H9 (cell line): ENCODE results near the gene KRT74. TPM values are rescaled to one million over a fixed set of nuclear protein-coding genes. Genes with fewer than 3 reads are reported as not detected.
A peak's percentile ranks its signal among the peaks of the same experiment; 100 is the strongest.

Source experiments
- DNase-seq: peaks from one replicate; pipeline ENCODE4 v3.0.0-alpha.2; 2017
- H2AFZ ChIP-seq: one replicate; pipeline ENCODE4 v1.6.1; 2013; ENCODE audit warnings: mild to moderate bottlenecking, low read length, control low read depth, moderate library complexity
- H2AK5ac ChIP-seq: 2 replicates; pipeline ENCODE4 v1.6.1; 2013; ENCODE audit warnings: low read length, control low read depth, mixed read lengths; ENCODE audit not compliant: insufficient read length
- H2BK120ac ChIP-seq: one replicate; pipeline ENCODE4 v1.6.1; 2013; ENCODE audit warnings: low read depth, mild to moderate bottlenecking, low read length, control low read depth, inconsistent platforms; ENCODE audit not compliant: poor library complexity, severe bottlenecking
- H2BK12ac ChIP-seq: 2 replicates; pipeline ENCODE4 v1.6.1; 2013; ENCODE audit warnings: low read length, control low read depth, mixed read lengths, low read depth; ENCODE audit not compliant: insufficient read length
- H2BK15ac ChIP-seq: 2 replicates; pipeline ENCODE4 v1.6.1; 2013; ENCODE audit warnings: low read depth, low read length, control low read depth
- H2BK20ac ChIP-seq: one replicate; pipeline ENCODE4 v1.6.1; 2013; ENCODE audit warnings: low read depth, mild to moderate bottlenecking, low read length, control low read depth, inconsistent platforms; ENCODE audit not compliant: poor library complexity, severe bottlenecking
- H2BK5ac ChIP-seq: 2 replicates; pipeline ENCODE4 v1.6.1; 2013; ENCODE audit warnings: low read length, control low read depth, mixed read lengths; ENCODE audit not compliant: insufficient read length
- H3K14ac ChIP-seq: 2 replicates; pipeline ENCODE4 v1.6.1; 2013; ENCODE audit warnings: low read length, control low read depth; ENCODE audit not compliant: insufficient read depth
- H3K18ac ChIP-seq: 2 replicates; pipeline ENCODE4 v1.6.1; 2013; ENCODE audit warnings: low read depth, mild to moderate bottlenecking, mixed read lengths, low read length, control low read depth; ENCODE audit not compliant: insufficient read length
- H3K23ac ChIP-seq: 2 replicates; pipeline ENCODE4 v1.6.1; 2013; ENCODE audit warnings: low read length, control low read depth, mixed read lengths, low read depth; ENCODE audit not compliant: insufficient read length
- H3K23me2 ChIP-seq: 2 replicates; pipeline ENCODE4 v1.6.1; 2013; ENCODE audit warnings: low read depth, mild to moderate bottlenecking, mixed read lengths, low read length, control low read depth; ENCODE audit not compliant: insufficient read length, poor library complexity, severe bottlenecking
- H3K27ac ChIP-seq: 2 replicates; pipeline ENCODE4 v1.5.1; 2013; ENCODE audit warnings: low read length, control low read depth, mixed read lengths, low read depth; ENCODE audit not compliant: insufficient read length
- H3K27me3 ChIP-seq: 2 replicates; pipeline ENCODE4 v1.6.1; 2013; ENCODE audit warnings: low read length, control low read depth, inconsistent platforms; ENCODE audit not compliant: insufficient read depth
- H3K4ac ChIP-seq: 2 replicates; pipeline ENCODE4 v1.6.1; 2013; ENCODE audit warnings: low read depth, mild to moderate bottlenecking, control low read depth, inconsistent platforms, low read length, moderate library complexity
- H3K4me1 ChIP-seq: 2 replicates; pipeline ENCODE4 v1.6.1; 2013; ENCODE audit warnings: low read length, control low read depth, inconsistent platforms; ENCODE audit not compliant: insufficient read depth
- H3K4me2 ChIP-seq: 2 replicates; pipeline ENCODE4 v1.6.1; 2013; ENCODE audit warnings: low read length, control low read depth, mixed read lengths; ENCODE audit not compliant: insufficient read length, insufficient read depth
- H3K56ac ChIP-seq: 2 replicates; pipeline ENCODE4 v1.6.1; 2013; ENCODE audit warnings: low read depth, mild to moderate bottlenecking, mixed read lengths, low read length, control low read depth; ENCODE audit not compliant: insufficient read length
- H3K79me1 ChIP-seq: 2 replicates; pipeline ENCODE4 v1.6.1; 2013; ENCODE audit warnings: low read depth, mild to moderate bottlenecking, moderate library complexity, low read length, control low read depth, inconsistent platforms; ENCODE audit not compliant: insufficient read depth, poor library complexity, severe bottlenecking
- H3K79me2 ChIP-seq: 2 replicates; pipeline ENCODE4 v1.6.1; 2013; ENCODE audit warnings: low read length, control low read depth, inconsistent platforms; ENCODE audit not compliant: insufficient read depth
- H3K9ac ChIP-seq: 2 replicates; pipeline ENCODE4 v1.6.1; 2013; ENCODE audit warnings: low read length, control low read depth, mixed read lengths; ENCODE audit not compliant: insufficient read length; ENCODE audit errors: extremely low read depth
- H3K9me3 ChIP-seq: one replicate; pipeline ENCODE4 v1.6.1; 2013; ENCODE audit warnings: low read depth, low read length, inconsistent platforms; ENCODE audit not compliant: control insufficient read depth
- H3T11ph ChIP-seq: one replicate; pipeline ENCODE4 v1.6.1; 2013; ENCODE audit warnings: mild to moderate bottlenecking, low read length, control low read depth, inconsistent platforms
- H4K20me1 ChIP-seq: one replicate; pipeline ENCODE4 v1.6.1; 2013; ENCODE audit not compliant: control insufficient read depth, insufficient read length, insufficient read depth
- H4K5ac ChIP-seq: 2 replicates; pipeline ENCODE4 v1.6.1; 2013; ENCODE audit warnings: low read depth, mild to moderate bottlenecking, mixed read lengths, low read length, control low read depth; ENCODE audit not compliant: insufficient read length
- H4K8ac ChIP-seq: replicated peaks from 2 replicates; pipeline ENCODE4 v1.6.1; 2013; ENCODE audit warnings: low read length, control low read depth, mixed read lengths, low read depth; ENCODE audit not compliant: insufficient read length
- H4K91ac ChIP-seq: 2 replicates; pipeline ENCODE4 v1.6.1; 2013; ENCODE audit warnings: low read depth, mild to moderate bottlenecking, moderate library complexity, mixed read lengths, low read length, control low read depth; ENCODE audit not compliant: insufficient read length
- H3K27ac Mint-ChIP-seq, 3 experiments: 2 replicates in 2 of 3; 3 replicates in 1 of 3; pipeline ENCODE4 v1.8.0; 2020 to 2021; ENCODE audit warnings: mixed read lengths in 3 of 3, mild to moderate bottlenecking in 1 of 3, moderate library complexity in 1 of 3
- H3K27me3 Mint-ChIP-seq: 2 replicates; pipeline ENCODE4 v1.8.0; 2021; ENCODE audit warnings: low read depth, mild to moderate bottlenecking, moderate library complexity, mixed read lengths
- H3K36me3 Mint-ChIP-seq, 3 experiments: 2 replicates in 2 of 3; 3 replicates in 1 of 3; pipeline ENCODE4 v1.8.0; 2020 to 2021; ENCODE audit warnings: low read depth in 3 of 3, mixed read lengths in 3 of 3; ENCODE audit not compliant: insufficient read depth in 1 of 3
- H3K4me1 Mint-ChIP-seq, 2 experiments: 2 replicates each; pipeline ENCODE4 v1.8.0; 2020; ENCODE audit warnings: mixed read lengths in 2 of 2
- H3K4me3 Mint-ChIP-seq, 2 experiments: 2 replicates in 1 of 2; 3 replicates in 1 of 2; pipeline ENCODE4 v1.8.0; 2020 to 2021; ENCODE audit warnings: mild to moderate bottlenecking in 2 of 2, mixed read lengths in 2 of 2, moderate library complexity in 1 of 2
- H3K9me3 Mint-ChIP-seq, 2 experiments: 2 replicates in 1 of 2; 3 replicates in 1 of 2; pipeline ENCODE4 v1.8.0; 2020; ENCODE audit warnings: mild to moderate bottlenecking in 2 of 2, mixed read lengths in 2 of 2, moderate library complexity in 1 of 2
- WGBS: extraction: QIAGEN DNeasy Blood & Tissue Kit; methylation state at CpG from one replicate; pipeline ENCODE4 v1.1.7; 2013; ENCODE audit warnings: missing lambda C conversion rate, low lambda C conversion rate, mixed read lengths; ENCODE audit not compliant: insufficient read length; ENCODE audit errors: extremely low coverage; 5-methylcytosine and 5-hydroxymethylcytosine counted together
- total RNA-seq: library from RNA; stranded (reverse); gene quantifications from 2 replicates; pipeline ENCODE4 v1.2.1, GENCODE V29; 2021
- TF ChIP-seq, protein P1 (sequence below): fragments of 200-600 bp; sonication (generic); conservative IDR thresholded peaks from 3 replicates; pipeline ENCODE4 v1.8.0; 2021; ENCODE audit warnings: antibody characterized with exemption, mild to moderate bottlenecking

KRT74 gene
- total RNA-seq, 1 experiment from 2014 or later = not detected

DNA sequence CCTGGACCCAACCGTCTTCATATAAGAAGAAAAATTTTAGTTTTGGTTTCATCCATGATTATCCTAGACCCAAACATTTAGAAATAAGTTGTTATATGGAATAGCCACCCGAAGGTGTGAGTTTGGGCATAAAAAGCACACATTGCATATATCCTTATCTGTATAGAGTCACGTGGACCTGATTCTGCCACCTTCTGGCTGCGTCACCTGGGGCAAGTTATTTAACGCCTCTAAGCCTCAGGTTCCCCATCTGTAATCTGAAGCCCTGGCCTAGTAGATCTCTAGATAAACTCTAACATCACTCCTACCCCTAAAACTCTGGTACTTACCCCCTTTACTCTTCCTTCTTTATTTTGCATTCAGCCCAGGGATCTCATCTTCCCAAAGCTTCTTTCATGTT is 39.2 kb downstream of the KRT74 start:
- H3K27me3 ChIP-seq = no peaks in the 10 kb centered on the region
- Mint-ChIP-seq H3K27me3 (peaks cover 6% of the 10 kb centered on the region), H3K27ac (peak overlapping the region in 1 of 3 experiments; percentile 59; a peak in 1 of 7 replicates), H3K4me3 (no peak overlapping the region), H3K9me3 (no peaks in the 10 kb centered on the region), H3K36me3 (no peaks in the 10 kb centered on the region), H3K4me1 (peaks cover 5 to 6% of the 10 kb centered on the region in 2 experiments; a peak in 3 of 4 replicates)
- TF ChIP-seq, protein P1, sequence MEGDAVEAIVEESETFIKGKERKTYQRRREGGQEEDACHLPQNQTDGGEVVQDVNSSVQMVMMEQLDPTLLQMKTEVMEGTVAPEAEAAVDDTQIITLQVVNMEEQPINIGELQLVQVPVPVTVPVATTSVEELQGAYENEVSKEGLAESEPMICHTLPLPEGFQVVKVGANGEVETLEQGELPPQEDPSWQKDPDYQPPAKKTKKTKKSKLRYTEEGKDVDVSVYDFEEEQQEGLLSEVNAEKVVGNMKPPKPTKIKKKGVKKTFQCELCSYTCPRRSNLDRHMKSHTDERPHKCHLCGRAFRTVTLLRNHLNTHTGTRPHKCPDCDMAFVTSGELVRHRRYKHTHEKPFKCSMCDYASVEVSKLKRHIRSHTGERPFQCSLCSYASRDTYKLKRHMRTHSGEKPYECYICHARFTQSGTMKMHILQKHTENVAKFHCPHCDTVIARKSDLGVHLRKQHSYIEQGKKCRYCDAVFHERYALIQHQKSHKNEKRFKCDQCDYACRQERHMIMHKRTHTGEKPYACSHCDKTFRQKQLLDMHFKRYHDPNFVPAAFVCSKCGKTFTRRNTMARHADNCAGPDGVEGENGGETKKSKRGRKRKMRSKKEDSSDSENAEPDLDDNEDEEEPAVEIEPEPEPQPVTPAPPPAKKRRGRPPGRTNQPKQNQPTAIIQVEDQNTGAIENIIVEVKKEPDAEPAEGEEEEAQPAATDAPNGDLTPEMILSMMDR = peak; percentile 52
- H3K27ac ChIP-seq = no peak overlapping the region
- no peaks in the 10 kb centered on the region for H3K23me2 ChIP-seq
- H2BK120ac ChIP-seq = no peak overlapping the region
- H2AK5ac ChIP-seq = no peak overlapping the region
- H3K4me1 ChIP-seq = no peaks in the 10 kb centered on the region
- H3K79me1 ChIP-seq = no peaks in the 10 kb centered on the region
- H3K4ac ChIP-seq = no peak overlapping the region
- H3K79me2 ChIP-seq = no peaks in the 10 kb centered on the region
- H2BK12ac ChIP-seq = no peak overlapping the region
- H4K20me1 ChIP-seq = no peaks in the 10 kb centered on the region
- no peak overlapping the region for H3K14ac ChIP-seq
- no peak overlapping the region for H2BK15ac ChIP-seq
- no peak for DNase-seq
- no peak overlapping the region for H3K56ac ChIP-seq
- H4K5ac ChIP-seq = no peak overlapping the region
- no peak overlapping the region for H4K91ac ChIP-seq
- H2BK20ac ChIP-seq = no peak overlapping the region
- no peaks in the 10 kb centered on the region for H3K9me3 ChIP-seq
- H3K9ac ChIP-seq = no peak overlapping the region
- WGBS = no CpG with 5 or more reads among the region's 5 CpGs
- no peak overlapping the region for H3T11ph ChIP-seq
- no peak overlapping the region for H3K23ac ChIP-seq
- H2BK5ac ChIP-seq = no peak overlapping the region
- H3K4me2 ChIP-seq = no peak overlapping the region
- H4K8ac ChIP-seq = no peak overlapping the region
- no peak overlapping the region for H3K18ac ChIP-seq
- H2AFZ ChIP-seq = no peak overlapping the region
